Measurements from ENCODE around the gene STMN1. TPM values are rescaled to one million over a fixed set of nuclear protein-coding genes. Genes with fewer than 3 reads are reported as not detected.
A peak's percentile ranks its signal among the peaks of the same experiment; 100 is the strongest.

STMN1 gene
- total RNA-seq, 1 donor from 2014 or later, result 86.0 TPM

- peak; percentile 98 for DNase-seq
These were observed 10.7 kb downstream of the STMN1 start for GRCh38 chr1:25895365-25895990.

- no peak for DNase-seq
These were observed 13.1 kb downstream of the STMN1 start for GRCh38 chr1:25893116-25893515.

- DNase-seq, result no peak
These were observed 14.6 kb downstream of the STMN1 start for GRCh38 chr1:25891606-25892005.

GRCh38 chr1:25890239-25891034 is 15.8 kb downstream of the STMN1 start:
- no peak for DNase-seq

DNA sequence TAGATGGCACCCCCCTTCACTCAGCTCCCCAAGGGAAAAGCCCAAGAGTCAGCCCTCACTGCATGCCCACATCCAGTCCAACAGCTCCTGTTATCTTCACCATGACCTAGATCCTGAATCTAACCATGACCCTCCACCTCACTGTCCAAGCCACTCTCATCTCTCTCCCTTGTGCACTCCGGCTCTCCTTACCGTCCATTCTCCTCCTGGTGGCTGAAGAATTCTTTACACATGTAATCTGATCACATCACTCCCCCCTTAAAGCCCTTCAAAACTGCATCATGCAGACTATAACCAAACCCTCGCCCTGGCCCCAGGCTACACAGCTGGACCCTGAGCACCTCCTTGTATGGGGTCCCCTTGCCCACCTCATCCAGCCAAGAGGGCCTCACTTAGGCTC is 16.7 kb downstream of the STMN1 start:
- peak; percentile 49 for DNase-seq

DNA sequence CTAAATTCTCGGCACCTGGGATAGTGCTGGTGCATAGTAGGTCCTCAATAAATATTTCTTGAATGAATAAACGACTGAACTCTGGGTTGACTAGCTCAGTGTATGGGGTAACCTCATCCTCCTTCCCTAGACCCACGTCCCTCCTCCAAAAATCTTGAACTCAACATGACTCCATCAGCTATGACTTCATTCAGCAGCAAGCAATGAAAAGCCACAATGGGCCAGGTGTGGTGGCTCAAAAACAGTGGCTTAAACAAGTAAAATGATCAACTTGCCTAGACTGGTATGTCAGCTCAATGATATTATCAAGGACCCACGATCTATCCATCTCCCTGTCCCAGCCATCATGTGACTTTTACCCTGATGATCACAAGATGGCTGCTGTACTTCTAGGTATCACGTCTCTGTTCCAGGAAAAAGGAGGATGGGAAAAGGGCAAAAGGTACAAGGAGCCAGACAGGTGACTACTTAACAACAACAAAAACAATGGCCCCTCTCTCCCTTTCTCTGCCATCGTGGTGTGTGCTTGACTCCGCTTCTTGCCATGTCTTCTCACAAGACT is 17.7 kb downstream of the STMN1 start:
- no peak for DNase-seq

DNA sequence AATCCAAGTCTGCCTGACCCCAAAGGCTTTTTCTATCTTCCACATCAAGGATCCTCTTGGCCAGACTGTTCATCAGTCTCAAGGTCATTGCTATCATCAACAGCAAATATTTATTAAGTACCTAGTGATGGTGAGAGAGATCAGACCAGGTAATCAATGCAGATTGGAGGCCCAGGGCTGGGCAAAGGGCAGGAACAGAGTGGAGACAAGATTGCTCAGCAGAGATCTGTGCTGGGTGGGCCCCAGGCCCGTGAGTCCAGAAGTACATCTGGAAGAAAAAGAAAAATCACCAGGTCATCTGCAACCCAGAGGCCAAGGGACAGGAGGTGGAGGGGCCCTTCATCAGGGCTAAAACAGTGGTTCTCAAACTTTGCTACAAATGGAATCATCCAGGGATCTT is 20.6 kb downstream of the STMN1 start:
- no peak for DNase-seq

GRCh38 chr1:25881266-25881665 is 25.0 kb downstream of the STMN1 start:
- DNase-seq, result no peak

DNA sequence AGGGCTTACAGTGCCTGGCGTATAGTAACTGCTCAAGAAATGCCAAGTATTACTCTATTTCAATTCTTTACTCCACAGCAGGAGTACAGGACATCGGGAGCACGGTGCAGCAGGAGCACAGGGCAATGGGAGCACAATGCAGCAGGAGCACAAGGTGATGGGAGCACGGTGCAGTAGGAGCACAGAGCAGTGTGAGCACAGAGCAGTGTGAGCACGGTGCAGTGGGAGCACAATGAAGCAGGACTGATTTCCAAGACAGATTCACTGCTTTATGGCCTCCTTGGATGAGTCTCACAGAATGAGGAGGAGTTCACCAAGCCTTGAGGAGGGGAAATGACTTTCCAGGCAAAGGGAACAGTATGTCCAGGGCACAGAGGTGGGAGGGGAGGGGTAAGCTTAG is 25.7 kb downstream of the STMN1 start:
- DNase-seq, result no peak

DNA sequence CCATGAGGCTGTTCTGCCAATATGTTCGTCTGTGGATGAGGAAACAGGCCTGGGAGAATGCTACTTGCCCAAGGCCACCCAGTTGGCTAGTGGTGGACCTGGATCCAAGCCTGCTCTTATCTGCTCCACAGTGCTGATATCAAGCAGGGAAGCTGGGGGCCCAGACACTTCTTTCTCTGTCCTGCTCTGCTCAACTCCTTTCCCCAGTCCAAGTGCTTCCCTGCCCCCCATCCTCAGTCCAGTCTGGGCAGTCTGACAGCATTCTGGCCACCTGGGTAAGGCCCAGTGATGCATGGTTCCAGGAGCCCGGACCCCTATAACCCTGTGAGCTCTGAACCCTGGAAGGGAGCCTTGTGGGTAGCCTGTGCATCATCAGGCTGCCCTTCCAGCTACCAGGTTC is 26.5 kb downstream of the STMN1 start:
- DNase-seq, result no peak

DNA sequence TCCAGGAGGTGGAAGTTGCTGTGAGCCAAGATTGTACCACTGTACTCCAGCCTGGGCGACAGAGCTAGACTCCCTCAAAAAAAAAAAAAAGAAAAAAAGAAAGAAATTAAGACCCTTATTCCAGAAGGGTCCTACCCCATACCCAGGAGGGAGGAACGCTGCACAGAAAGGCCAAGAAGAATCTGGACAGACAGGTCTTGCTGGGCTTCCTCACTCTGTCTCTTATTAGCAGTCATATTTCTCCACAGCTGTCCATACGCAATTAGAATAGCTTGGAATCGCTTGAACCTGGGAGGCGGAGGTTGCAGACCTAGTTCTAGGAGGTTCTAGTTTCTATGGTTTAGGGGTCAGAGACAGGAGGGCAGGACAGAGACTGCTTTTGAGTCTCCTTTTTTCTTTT is 27.5 kb downstream of the STMN1 start:
- DNase-seq, result no peak

- no peak for DNase-seq
These were observed 29.1 kb downstream of the STMN1 start for GRCh38 chr1:25877155-25877554.

DNA sequence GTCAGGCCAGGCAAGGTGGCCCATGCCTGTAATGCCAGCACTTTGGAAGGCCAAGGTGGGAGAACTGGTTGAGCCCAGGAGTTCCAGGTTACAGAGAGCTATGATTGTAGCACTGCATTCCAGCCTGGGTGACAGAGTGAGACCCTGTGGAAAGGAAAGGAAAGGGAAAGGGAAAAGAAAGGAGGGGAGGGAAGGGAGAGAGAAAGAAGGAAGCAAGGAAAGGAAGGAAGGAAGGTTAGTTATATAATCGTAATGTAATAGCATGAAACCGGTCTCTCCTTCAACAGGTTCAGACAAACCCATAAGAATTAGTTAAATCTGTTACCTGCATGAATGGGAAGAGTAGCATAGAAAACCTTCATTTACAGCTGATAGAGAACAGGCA is 29.5 kb downstream of the STMN1 start:
- no peak for DNase-seq

- no peak for DNase-seq
These were observed 30.1 kb downstream of the STMN1 start for GRCh38 chr1:25875856-25876692.

GRCh38 chr1:25875154-25875855 is 30.9 kb downstream of the STMN1 start, which contains the start of gene PAQR7:
Gene PAQR7, minus strand, starts transcription at chr1:25875708. Its CDS starts 11,869 bp downstream, at chr1:25863839.
- peak; percentile 87 for DNase-seq

- DNase-seq, result no peak
These were observed 31.5 kb downstream of the STMN1 start for GRCh38 chr1:25874635-25875153.

- DNase-seq, result no peak
These were observed 32.0 kb downstream of the STMN1 start for GRCh38 chr1:25874209-25874608.

DNA sequence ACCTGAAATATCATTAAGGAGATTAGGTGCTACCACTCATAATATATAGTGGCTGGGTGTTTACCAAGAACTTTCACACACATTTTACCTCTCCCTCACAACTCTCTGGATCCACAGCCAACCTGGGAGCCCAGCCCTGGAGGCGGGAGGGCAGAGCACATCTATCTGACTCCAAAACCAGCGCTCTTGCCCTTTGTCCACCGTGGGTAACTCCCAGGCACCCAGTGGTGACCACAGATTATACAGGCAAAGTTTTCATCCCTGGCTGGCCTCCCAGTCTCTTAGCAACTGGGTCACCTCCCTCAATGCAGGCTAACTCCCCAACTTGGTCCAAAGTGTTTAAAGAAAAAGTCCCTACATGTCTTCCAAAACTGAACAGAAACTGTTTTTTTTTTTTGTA is 33.1 kb downstream of the STMN1 start:
- no peak for DNase-seq

GRCh38 chr1:25872713-25873112 is 33.5 kb downstream of the STMN1 start:
- no peak for DNase-seq

- DNase-seq, result no peak
These were observed 34.3 kb downstream of the STMN1 start for GRCh38 chr1:25871704-25872494.

All from tongue (tissue), 2 donors.